ENCODE data around the gene INO80E.

DNA sequence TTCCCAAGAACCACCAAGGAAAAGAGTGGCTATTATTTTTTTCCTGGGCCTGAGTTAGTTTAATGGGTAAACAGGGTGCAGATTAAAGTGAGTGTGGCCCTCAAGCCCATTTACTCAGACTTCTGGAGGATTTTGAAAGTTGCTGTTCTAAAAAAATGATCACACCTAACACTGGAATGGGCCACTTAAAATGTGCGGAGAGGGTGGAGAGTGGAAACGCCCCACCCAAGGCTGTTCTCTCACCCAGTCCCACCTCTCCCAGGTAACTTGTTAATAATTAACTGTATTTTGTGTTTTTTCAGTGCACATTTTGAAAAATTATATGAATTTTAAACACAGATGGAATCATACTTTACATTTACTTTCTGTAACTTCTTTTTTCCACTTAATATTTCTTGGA is 6.0 kb upstream of the INO80E start:
- TF ChIP-seq, protein P1, sequence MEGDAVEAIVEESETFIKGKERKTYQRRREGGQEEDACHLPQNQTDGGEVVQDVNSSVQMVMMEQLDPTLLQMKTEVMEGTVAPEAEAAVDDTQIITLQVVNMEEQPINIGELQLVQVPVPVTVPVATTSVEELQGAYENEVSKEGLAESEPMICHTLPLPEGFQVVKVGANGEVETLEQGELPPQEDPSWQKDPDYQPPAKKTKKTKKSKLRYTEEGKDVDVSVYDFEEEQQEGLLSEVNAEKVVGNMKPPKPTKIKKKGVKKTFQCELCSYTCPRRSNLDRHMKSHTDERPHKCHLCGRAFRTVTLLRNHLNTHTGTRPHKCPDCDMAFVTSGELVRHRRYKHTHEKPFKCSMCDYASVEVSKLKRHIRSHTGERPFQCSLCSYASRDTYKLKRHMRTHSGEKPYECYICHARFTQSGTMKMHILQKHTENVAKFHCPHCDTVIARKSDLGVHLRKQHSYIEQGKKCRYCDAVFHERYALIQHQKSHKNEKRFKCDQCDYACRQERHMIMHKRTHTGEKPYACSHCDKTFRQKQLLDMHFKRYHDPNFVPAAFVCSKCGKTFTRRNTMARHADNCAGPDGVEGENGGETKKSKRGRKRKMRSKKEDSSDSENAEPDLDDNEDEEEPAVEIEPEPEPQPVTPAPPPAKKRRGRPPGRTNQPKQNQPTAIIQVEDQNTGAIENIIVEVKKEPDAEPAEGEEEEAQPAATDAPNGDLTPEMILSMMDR (IDR thresholded peaks at IDR 0.05) = no peak
- no peak for TF ChIP-seq EZH2 (IDR thresholded peaks at IDR 0.05; ENCODE audit: borderline replicate concordance, insufficient read depth, low read depth, low read length, poor library complexity, severe bottlenecking)
